Measurements from ENCODE around the gene MYH14. TPM values are rescaled to one million over a fixed set of nuclear protein-coding genes. Genes with fewer than 3 reads are reported as not detected.

MYH14 gene
- total RNA-seq, 1 donor from 2014 or later = 96.0 TPM

DNA sequence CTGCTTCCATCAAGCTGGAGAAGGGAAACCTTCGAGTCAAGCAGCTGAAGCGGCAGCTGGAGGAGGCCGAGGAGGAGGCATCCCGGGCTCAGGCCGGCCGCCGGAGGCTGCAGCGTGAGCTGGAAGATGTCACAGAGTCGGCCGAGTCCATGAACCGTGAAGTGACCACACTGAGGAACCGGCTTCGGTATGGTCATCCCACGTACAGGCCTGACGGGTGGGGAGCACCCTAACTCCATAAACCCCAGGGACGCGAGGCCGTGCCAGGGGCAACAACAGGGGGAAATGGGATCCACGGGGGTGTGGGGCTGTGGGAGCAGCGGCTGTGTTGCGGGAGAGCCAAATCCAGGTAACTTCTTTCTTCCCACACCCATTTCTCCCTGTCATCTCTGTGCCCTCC, 105.6 kb downstream of the MYH14 start:
- TF ChIP-seq, protein P1, sequence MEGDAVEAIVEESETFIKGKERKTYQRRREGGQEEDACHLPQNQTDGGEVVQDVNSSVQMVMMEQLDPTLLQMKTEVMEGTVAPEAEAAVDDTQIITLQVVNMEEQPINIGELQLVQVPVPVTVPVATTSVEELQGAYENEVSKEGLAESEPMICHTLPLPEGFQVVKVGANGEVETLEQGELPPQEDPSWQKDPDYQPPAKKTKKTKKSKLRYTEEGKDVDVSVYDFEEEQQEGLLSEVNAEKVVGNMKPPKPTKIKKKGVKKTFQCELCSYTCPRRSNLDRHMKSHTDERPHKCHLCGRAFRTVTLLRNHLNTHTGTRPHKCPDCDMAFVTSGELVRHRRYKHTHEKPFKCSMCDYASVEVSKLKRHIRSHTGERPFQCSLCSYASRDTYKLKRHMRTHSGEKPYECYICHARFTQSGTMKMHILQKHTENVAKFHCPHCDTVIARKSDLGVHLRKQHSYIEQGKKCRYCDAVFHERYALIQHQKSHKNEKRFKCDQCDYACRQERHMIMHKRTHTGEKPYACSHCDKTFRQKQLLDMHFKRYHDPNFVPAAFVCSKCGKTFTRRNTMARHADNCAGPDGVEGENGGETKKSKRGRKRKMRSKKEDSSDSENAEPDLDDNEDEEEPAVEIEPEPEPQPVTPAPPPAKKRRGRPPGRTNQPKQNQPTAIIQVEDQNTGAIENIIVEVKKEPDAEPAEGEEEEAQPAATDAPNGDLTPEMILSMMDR (IDR thresholded peaks at IDR 0.05; ENCODE audit: insufficient read depth, low read length, poor library complexity, severe bottlenecking) = no peak
- Histone ChIP-seq H3K4me3 (ENCODE audit: low read depth, low read length) (no peak overlapping the region), H3K27me3 (ENCODE audit: control insufficient read depth, insufficient read depth, low read length) (peaks cover 39% of the 10 kb centered on the region), H3K36me3 (ENCODE audit: control insufficient read depth, insufficient read depth, low read length) (no peaks in the 10 kb centered on the region)
- DNase-seq (ENCODE audit: low read depth) = no peak

DNA sequence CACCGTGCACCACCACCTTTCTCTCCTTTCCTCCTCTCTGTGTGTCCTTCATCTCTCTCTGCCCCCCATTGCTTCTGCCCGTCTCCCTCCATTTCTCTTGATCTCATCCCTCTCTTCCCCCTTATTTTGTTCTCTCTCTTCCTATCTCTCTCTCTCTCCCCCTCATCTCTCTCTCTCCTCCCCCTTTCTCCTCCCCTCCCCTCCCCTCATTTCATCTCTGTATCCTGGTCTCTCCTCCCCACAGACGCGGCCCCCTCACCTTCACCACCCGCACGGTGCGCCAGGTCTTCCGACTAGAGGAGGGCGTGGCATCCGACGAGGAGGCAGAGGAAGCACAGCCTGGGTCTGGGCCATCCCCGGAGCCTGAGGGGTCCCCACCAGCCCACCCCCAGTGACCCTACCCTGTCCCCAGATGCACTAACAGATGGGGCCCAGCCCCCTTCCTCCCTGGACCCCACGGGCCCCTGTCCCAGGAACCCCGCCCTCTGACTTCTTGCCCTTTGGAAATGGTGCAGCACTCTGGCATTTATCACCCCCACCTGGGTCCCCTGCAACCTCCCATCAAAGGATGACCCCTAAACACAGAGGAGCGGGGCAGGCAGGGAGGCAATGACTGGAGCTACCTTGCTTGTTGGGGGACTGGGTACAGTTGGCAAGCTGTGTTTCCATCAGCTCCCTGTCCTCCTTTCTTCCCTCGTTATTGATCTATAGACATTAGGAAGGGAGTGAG, 106.1 kb downstream of the MYH14 start:
- Histone ChIP-seq H3K27me3 (ENCODE audit: control insufficient read depth, insufficient read depth, low read length) (peaks cover 44% of the 10 kb centered on the region), H3K36me3 (ENCODE audit: control insufficient read depth, insufficient read depth, low read length) (no peaks in the 10 kb centered on the region), H3K4me3 (ENCODE audit: low read depth, low read length) (no peak overlapping the region)
- TF ChIP-seq, protein P1 (IDR thresholded peaks at IDR 0.05; ENCODE audit: insufficient read depth, low read length, poor library complexity, severe bottlenecking) = no peak
- no peak for DNase-seq (ENCODE audit: low read depth)

DNA sequence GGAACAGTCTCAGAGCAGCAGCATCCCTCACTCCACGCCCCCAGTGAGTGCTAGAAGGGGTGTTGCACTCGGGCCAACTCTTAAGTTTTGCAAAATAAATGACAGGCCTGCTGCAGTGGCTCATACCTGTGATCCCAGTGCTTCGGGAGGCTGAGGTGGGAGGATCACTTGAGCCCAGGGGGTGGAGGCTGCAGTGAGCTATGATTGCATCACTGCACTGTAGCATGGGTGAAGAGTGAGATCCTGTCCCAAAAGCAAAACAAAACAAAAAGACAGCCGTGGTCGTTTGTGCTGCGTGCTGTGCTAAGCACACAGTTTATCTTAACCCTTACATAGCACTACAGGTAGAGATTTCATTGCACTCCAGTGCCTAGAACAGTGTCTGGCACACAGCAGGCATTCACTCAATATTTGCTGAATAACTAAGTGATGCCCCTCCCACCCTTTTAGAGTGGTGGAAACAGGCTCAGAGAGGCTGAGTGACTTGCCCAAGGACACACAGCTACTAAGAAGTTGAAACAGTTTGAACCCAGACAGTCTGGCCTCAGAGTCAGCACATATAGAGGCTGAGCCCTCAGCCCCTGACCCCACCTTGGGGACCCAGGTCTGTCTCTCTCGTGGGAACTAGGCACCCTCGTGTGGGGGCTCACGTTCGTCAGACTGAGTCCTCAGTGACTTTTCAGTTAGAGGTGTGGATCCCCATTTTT, 107.5 kb downstream of the MYH14 start:
- TF ChIP-seq, protein P1 (IDR thresholded peaks at IDR 0.05; ENCODE audit: insufficient read depth, low read length, poor library complexity, severe bottlenecking) = no peak
- peaks cover 56% of the 10 kb centered on the region for H3K27me3 ChIP-seq (ENCODE audit: control insufficient read depth, insufficient read depth, low read length)
- DNase-seq (ENCODE audit: low read depth) = no peak
- no peak overlapping the region for H3K4me3 ChIP-seq (ENCODE audit: low read depth, low read length)
- H3K36me3 ChIP-seq (ENCODE audit: control insufficient read depth, insufficient read depth, low read length) = no peaks in the 10 kb centered on the region

DNA sequence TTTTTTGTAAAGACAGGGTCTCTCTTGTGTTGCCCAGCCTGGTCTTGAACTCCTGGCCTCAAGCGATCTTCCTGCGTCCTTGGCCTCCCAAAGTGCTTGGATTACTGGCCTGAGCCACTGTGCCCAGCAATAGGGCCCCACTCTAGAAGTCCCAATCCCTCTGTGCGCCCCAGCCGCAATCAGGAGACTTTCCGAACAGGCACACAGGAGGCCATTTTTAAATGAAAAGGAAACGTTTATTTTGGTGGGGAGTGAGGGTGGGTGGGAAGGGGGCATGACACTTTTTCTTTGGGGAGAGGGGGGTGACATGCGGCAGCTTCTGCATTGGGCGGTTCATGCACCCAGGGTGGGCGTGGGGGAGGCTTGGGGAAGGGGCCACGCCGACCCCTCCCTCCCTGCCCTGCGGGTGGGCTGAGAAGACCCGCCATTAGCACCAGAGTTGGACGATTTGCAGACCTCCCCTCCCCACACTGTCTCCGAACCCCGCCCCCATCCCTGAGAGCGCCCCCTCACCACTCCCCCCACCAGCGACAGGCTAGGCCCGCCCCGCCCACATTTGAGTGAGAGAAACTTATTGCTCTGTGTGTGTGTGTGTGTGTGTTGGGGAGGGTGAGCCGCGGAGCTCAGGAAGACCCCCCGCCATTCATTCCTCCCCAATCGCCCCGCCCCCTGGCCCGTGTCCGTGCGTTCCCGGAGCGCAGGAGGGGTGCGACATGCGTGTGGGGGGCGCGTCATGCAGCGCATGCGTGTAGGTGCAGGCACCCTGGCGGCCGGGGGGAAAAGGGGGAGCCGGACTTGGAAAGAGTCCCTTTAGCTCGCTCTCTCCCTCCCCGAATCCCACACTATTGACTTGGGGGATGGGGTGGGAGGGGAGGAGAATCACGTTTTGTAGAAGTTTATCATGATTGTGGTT, 108.6 kb downstream of the MYH14 start:
- H3K4me3 ChIP-seq (ENCODE audit: low read depth, low read length) = no peak overlapping the region
- peaks cover 64% of the 10 kb centered on the region for H3K27me3 ChIP-seq (ENCODE audit: control insufficient read depth, insufficient read depth, low read length)
- no peak for DNase-seq (ENCODE audit: low read depth)
- no peaks in the 10 kb centered on the region for H3K36me3 ChIP-seq (ENCODE audit: control insufficient read depth, insufficient read depth, low read length)
- TF ChIP-seq, protein P1 (IDR thresholded peaks at IDR 0.05; ENCODE audit: insufficient read depth, low read length, poor library complexity, severe bottlenecking) = no peak

DNA sequence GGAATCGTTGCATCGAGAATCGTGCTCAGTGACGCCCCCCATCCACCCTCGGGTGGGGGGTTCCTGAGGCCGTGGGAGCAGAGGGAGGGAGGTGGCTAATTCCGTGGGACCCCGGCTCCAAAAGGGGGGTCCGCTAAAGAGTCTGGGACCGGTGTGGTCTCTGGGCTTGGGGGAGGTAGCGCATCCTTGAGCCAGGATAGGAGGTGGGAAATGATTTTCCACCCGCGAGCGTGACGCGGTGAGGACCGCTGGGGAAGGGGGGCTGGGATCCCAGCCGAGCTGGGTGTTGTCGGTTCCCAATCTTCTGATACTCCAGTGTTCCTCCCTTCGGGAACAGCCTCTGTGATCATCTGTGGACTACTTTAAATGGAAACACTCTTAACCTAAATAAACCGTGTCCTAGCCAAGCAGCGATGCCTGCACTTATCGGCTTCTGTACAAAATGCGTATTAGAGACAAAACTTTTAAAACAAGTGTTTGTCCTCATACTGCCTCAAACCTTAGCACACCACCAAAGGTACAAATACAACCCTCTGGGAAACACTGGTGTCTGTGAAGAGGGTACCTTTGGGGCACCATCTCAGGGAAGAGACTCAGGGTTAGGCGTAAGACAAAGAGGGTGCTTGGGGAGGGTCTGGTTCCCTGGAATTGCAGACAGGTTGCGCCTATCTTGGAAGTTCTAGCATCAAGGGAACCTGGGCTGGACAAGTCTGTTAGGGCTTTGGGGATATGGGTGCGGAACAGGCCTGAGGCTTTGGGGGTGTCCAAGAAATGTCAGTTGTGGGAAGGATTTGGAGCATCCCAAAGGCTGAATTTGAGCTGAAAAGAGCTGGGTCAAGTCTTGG, 109.8 kb downstream of the MYH14 start:
- DNase-seq (ENCODE audit: low read depth) = no peak
- TF ChIP-seq, protein P1 (IDR thresholded peaks at IDR 0.05; ENCODE audit: insufficient read depth, low read length, poor library complexity, severe bottlenecking) = no peak

More for the DNA sequence above, 109.8 kb downstream of the MYH14 start:
- Histone ChIP-seq H3K36me3 (ENCODE audit: control insufficient read depth, insufficient read depth, low read length) (no peaks in the 10 kb centered on the region), H3K4me3 (ENCODE audit: low read depth, low read length) (no peak overlapping the region), H3K27me3 (ENCODE audit: control insufficient read depth, insufficient read depth, low read length) (peaks cover 67% of the 10 kb centered on the region)

Measured in kidney epithelial cell (primary cell).